NCI-H524 (cell line): ENCODE measurements around the gene IFNG.
"Not testable (repeated sequence)": the region's sequence is repeated elsewhere in the genome, so short reads cannot be mapped to it uniquely, and the experiment has no call there.

ENCODE experiments used
- DNase-seq, 2 experiments: peaks; one replicate each; lab custom pipeline; 2025; lab: John Stamatoyannopoulos, UW

IFNG gene

DNA sequence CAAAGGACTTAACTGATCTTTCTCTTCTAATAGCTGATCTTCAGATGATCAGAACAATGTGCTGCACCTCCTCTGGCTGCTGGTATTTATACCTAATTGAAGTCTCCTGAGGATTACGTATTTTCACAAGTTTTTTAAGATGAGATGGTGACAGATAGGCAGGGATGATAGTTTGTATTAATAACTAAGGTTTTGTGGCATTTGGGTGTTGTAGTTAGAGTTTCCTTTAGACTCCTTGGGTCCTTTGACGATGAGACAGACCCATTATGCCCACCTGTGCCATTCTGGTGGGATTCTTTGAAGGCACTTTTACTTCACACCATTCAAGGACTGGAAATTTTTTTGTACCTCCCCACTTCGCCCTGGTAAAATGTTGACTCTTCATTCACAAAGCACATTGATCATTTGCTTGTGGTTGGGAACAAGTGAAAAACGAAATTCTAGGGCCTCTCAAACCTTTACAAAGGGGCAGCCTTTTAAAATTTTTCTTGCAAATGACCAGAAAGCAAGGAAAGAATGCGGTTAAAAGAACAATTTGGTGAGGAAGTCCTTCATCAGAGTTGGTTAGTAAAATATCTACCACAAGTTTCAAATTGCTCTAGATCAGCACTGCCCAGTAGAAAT is at the start of gene IFNG:
IFNG (minus strand) TSS at position 60 of the 624 bp plus-strand sequence. CDS start 125 bp downstream, outside the sequence.
- DNase-seq: no peak

DNA sequence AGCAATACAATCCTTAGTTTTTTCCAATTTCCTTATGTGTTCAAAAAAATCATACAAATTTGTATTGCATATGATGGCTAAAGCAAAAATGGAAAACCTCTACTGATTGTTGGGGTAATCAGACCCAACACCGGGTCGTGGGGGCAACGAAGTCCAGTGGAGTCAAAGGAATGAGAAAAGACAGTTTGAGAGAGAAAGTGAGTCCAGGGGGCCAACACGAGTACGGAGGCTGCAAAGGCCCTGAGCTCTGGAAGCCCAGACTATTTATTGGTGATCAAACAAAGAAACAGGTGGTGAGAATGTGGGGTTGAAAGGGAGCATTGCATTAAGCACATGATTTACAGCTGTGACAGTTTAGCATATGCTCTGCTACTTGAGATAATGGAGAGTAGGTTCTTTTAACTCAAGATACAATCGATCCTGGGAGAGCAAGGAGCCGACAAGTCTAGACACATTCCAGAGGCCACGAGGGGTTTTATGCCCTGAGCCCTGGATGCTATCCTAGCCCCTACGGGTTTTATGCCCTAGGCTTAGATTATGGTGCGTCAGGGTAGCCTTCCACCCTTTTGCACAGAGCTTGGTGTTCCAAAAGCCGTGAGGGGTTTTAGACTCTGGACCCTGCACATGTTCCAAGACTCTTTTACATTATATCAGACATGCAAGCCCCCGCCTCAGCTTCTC is 49.6 kb upstream of the IFNG start:
- peak; percentile 75 to 89 for DNase-seq

DNA sequence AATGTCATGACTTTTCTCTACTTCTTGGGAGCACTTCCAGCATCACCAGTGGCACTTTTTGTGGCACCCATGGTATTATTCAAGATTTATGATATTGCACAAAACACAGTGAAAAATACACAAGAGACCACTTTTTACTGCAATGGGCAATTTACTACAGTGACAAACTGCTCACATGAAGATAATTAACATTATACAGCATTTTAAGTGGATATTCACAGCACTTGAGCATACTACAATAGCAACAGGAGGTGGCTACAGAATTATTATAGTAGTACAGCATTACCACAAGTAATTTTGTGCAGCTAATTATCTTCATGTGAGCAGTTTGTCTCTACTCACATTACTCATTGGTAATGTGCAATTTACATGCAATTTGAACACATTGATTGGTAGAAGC is 47.7 kb upstream of the IFNG start:
- DNase-seq: peak in 1 of 2 experiments; percentile 51

DNA sequence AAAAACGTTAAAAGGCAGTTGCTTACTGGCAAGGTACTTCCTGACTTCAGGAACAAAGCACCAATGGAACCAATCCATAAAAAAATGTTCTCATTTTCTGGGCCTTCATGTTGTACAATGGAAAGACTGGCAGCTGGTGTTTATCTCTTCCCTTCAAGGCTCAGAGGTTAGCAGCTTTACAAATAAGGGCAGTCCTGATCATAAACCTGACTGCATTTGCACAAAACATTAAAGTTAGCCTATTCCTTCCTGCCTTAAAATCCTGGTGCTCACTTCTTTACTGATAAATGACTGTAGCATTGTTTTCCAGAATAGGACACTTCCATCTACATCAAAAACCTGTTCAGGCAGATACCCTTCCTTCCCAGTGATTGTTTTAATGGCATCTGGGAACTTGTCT is 46.9 kb upstream of the IFNG start:
- no peak for DNase-seq

DNA sequence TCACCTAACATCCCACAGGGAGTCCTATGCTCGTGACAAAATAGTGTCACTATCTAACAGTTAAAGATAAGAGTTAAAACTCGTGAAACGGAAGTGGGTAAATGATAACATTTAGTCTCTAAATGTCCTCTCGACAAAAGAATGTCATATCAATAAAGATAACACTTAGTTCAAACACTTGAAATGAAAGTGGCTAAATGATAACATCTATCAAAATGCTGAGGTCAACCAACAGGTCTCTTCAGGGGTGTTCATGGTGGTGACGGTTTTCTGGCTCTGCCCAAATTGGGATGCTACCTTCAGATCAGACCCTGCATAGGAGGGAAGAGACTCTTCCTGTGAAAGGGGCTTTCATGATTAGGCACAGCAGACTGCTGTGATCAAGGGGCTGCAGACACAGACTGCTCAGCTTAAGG is 43.9 kb upstream of the IFNG start:
- DNase-seq: no peak

DNA sequence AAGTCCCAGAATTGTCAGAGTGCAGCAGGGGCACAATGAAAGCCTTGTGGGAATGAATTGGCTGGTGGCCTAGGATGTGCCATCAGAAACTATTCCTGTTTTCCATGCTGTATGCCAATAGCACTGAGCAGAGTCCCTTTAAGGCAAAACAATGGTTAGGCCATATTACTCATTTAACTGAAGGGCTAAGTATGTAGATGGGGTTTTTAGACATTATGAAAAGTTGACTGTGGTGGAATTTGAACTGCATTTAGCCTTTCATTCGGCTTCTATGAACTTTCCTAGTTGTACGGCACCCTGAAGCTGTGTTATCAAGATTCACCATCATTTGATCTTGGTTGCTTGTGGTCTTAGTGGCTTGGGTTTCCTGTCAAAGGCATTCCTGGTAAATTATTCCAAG is 41.3 kb upstream of the IFNG start:
- no peak for DNase-seq

DNA sequence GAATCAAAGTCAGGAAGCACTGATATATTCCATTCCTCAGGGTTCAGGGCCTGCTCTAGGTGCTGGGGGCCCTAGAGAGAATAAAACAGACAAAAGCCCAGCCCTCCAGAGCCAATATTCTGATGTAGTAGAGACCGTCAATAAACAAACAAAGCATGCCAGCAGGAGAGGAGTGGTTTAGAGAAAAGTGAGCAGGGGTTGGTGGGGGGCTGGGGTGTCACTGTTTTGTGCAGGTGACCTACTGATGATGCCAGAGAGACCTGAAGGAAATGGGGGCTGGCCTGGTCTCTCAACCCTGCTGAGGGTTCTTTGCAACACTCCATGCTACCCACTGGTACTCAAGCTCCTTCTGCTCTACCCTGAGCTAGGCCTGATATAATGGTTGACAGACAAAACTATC is 39.6 kb upstream of the IFNG start:
- no peak for DNase-seq

DNA sequence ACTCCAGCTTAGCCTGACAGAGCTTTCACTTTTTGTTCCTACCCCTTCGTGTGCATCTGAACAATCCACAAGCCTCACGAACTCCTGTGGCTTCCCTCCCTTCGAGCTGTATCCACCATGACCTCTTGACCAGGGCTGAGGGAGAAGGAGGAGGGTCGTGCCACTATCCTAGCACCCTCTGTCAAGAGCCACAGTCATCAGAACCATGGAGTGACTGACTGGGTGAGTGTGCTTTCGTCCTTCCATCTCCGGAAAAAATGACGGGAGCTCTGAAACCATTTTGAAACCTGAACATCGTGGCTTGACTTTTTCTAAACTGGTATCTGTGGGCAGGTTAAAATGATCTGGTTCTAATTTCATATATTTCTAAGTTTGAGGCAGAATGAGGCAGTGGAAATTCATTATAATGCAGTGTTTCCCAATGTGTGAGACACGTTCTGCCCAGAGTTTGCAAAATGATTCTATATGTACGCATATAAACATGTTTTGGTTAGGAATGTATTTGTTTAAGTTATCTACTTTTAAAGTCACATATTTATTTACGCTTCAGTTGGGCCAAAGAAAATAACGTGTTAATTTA is 39.1 kb upstream of the IFNG start:
- no peak for DNase-seq

DNA sequence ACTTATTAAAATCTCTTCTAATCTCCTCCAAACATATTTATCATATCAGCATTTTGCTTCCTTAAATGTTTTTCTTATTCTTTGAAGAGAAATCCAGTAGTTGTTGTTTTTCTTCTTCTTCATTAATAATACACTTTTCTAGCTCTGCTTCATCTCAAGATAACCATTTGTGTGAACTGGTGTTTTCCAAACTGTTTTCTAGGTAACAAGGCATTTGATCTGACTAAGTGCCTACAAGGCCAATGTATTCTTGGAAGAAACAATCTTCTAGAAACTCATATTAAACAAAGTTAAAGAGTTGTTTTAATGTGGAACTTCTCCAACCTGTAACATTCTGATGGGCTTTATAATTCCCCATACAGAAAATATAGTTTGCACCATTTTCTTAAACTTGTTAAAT is 30.8 kb upstream of the IFNG start:
- no peak for DNase-seq

DNA sequence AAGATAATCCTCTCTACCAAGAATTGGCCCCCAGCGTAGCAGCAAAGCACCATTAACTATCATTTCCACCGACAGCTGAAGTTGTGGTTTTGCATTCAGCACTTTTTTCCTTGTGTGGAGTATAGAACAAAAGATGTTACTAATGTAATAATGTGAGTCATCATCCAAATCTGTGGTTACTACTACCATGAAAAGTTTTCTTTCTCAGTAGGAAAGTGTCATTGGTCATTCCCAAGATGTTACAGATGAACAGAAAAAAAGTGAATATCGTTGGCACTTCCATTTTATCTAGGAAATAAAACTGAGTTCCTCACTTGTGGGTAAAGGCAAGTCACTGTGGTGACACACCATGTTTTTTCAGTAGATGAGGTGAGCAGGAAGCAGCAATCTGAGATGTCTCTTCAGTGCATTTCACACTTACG is 30.3 kb upstream of the IFNG start:
- DNase-seq: no peak

DNA sequence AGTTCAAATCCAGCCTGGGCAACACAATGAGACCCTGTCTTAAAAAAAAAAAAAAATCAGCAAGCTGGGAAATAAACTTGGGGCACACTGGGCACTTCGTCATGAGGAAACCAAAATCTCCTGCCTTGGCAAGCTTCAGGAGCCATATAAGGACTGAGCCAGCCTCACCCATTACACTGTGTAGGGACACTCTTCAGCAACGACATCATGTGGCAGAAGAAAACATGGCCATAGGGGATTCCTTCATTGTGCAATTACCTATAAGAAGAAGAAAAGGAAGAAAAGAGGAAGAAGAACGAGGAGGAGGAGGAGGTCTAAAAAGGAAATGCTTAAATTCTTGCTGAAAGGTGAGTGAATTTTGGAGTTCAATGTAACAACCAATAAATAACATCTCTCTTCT is 26.1 kb upstream of the IFNG start:
- DNase-seq: no peak

DNA sequence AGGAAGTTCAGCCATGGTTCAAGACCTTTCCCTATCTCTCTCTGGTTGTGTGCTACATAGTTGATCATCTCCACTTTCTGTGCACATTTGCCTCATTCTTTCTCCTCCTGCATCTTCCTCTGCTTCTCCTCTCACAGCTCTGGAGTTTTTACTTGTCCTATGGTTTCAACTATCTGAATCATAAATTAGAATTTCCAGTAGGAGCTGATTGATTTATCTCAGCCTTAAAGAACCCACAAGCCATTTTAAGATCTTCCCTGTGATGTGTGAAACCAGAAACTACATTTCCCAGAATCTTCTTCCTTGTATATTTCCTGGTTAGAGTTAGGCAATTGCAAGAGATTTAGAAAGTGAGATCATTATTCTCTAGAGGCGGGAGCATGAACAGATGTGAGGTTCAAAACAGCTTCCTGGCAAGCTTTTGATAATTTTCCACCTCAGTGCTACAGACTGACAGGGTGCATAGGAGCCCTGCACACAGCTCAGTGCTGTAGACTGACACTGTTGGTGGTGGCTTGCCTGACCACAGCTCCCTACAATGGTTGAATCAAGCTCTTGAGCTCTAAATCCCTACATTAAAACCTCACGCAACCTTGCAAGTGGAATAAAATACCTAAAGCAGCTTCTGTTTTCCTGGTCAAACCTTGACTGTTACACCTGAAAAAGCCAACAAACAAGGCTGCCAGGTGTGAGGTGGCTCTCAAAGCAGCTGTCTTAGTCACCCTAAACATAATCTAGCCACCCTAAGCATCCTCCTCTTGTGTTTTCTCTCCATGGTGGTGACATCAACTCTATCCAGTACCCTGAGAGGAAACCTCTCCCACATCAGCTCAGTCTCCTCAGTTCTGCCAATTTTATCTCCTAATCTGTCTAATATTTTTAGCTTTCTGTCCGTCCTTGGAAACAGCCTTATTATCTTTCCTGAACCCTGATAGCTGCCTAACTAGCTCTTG is 21.5 kb upstream of the IFNG start:
- peak in 1 of 2 experiments; percentile 18 for DNase-seq

DNA sequence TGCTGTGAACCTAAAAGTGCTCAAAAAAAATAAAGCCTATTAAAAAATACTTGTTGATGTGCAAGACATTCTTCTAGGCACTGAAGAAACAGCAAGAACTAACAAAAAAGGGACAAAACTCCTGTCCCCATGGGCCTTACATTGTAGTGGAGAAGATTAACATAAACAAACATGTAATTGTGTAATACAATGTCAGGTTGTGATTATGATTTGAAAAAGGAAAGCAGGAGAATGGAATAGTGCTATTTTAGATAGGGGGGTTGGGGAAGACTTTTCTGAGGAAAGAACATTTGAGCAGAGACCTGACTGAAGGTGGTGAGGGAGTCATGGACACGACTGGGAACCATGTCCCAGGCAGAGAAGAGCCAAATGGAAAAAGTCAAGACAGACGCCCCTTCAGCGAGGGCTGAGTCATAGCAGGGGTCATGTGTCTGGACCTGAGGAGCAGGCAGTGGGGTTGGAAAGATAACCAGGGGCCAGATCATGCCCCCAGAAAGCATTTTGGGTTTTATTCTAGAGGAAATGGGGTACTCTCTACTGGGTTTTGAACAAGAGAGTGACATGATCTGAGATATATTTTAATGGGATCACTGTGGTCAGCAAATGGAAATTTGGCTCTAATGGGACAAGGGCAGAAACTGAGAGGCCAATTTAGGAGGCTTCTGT is 19.4 kb upstream of the IFNG start:
- no peak for DNase-seq

DNA sequence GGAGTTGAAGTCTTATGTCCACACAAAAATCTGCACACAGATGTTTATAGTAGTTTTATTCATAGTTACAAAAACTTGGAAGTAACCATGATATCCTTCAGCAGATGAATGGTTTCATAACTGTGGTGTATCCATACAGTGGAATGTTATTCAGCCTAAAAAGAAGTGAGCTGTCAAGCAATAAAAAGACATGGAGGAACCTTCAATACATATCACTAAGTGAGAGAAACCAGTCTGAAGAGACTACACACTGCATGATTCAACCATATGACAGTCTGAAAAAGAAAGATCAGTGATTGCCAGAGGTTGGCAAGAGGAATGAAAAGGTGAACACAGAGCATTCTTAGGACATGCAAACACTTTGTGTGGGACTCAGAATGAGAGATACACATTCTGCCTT is 18.6 kb upstream of the IFNG start:
- no peak for DNase-seq

DNA sequence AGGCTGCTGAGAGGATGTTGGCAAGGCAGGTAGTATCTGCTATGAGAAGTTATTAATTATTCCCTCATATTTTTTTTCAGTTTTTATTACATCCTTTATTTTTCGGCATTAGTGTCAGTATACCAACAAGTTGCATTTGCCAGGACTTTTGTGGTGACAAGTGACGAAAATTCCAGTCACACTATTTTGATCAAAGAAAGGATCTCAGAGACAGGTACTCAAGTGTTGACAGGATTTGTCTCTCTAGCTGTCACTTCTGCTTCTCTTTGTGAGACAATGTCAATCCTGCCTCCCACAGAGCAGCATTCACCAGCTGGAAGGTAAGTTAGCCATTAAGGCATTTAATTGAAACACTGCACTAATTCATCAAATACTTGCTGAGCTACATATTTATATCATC is 18.0 kb upstream of the IFNG start:
- DNase-seq: no peak

DNA sequence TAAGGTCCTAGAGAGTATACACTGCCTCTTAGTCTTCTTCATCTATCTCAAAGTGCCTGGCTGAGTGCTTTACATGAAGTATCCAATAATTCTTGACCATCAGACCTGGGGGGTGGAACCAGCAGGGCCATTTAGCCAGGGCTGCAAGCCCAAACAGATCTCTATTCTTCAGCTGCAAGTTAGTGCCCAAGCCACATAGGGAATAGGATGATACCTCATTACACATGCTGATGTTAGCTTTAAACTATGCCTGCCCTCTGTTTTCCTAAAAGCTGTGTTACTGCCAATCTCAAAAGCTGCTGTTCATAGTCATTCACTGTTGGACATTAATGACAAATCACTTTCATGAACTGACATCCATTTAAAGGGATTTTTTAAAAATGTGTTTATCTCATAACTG is 16.7 kb upstream of the IFNG start:
- no peak for DNase-seq

DNA sequence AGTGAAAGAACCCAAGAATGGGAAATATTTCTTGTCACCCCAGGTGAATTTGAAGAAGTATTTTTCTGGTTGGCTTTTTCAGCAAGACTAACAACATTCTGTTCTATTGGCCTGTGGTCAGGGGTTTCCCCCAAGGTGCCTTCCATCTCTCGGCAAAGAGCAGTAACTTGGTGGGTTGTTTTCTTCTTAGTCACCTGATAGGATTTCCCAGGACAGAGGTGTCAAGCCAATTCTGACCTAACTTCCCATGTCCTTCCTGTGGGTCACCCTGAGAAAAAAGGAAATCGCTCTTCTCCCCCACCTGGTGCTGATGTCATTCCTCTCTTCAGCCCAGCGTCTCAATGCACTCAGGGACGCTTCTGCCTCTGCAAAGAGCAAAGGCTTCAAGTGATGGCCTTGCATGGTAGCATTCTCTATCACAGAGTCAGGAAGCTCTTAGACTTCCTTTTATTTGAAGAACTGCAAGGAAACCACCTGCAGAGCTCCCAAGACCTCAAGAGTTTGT is 16.1 kb upstream of the IFNG start:
- DNase-seq: no peak

DNA sequence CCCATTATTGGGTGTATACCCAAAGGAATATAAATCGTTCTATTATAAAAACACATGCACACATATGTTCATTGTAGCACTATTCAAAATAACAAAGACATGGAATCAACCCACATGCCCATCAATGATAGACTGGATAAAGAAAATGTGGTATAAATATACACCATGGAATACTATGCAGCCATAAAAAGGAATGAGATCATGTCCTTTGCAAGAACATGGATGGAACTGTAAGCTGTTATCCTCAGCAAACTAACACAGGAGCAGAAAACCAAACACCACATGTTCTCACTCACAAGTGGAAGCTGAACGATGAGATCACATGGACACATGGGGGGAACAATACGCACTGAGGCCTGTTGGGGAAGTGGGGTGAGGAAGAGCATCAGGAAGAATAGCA is 15.2 kb upstream of the IFNG start:
- DNase-seq: not testable (repeated sequence)

DNA sequence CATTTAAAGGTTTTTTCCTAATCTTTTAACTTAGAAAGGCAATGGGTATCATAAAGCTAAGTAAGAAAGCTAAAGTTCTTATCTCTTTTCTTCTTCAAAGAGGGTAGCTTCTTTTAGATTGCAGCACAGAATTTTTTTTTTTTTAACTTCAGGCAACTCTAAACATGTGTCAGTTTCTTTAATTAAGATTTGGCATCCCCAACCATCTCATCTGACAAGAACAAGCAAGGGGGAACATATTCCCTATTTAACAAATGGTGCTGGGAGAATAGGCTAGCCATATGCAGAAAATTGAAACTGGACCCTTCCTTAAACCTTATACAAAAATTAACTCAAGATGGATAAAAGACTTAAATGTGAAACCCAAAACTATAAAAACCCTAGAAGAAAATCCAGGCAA is 14.3 kb upstream of the IFNG start:
- DNase-seq: no peak

DNA sequence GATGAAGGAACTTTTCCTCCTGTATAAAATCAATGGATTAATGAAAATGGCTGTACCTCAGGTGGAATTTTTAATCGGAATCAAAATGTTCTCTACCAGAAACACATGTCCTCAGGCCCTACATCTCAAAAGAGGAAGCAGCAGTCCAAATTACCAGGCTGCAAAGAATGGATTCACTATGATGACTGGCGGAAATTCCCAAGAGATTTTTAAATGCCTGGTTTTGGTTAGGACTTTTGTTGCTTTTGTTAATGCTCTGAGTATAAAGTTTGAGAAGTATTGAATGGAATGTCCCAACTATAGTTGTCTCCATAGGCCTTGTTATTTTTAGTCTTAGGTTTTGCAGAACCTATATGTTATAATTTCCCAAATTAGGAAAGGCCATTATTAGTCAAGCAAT is 11.2 kb upstream of the IFNG start:
- DNase-seq: no peak

DNA sequence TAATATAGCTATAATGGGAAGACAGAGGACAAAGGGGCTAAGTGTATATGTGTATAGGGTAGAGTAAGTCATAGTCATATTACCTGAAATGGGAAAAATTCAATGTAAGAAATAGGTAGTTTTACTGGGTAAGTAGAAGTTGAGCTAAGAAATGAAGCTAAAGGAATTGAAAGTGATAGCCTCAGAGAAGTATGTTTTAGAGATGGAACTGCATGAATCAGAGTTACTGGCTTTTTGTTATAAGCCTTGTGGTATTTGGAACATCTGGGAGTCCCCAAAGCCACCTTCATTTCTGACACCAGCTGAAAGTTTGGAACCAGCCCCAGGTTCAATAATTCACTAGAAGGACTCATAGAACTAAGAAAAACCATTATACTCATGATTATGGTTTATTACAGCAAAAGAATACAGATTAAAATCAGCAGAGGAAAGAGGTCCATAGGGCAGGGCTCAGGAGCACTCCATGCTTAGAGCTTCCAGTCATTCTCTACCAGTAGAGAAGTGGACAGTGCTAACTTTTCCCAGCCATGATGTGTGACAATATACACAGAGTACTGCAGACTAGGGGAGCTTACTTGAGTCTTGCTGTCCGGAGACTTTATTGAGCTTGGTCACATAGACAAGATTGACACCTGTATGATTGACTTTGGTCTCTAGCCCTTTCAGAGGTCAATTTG is 9.8 kb upstream of the IFNG start:
- DNase-seq: no peak
